Limb (tissue), 2 donors: ENCODE results near the gene ATP6V0B.

Source experiments
- DNase-seq, 2 donors: peaks; one replicate each; pipeline ENCODE4 v3.0.0-alpha.2; 2016; ENCODE audit errors: extremely low spot score in 2 of 2

ATP6V0B gene

GRCh38 chr1:43969746-43970466 is 4.9 kb upstream of the ATP6V0B start, which contains the start of gene DPH2:
TSS of gene DPH2 (plus strand) at chr1:43970010. CDS start at chr1:43970176, 166 bp downstream.
- peak; percentile 96 to 98 for DNase-seq

- no peak for DNase-seq
These were observed 4.3 kb upstream of the ATP6V0B start for GRCh38 chr1:43970502-43970901.

- DNase-seq = no peak
These were observed 3.8 kb upstream of the ATP6V0B start for GRCh38 chr1:43970911-43971310.

GRCh38 chr1:43971336-43971980 is 3.3 kb upstream of the ATP6V0B start:
- peak in 1 of 2 donors; percentile 21 for DNase-seq

GRCh38 chr1:43973981-43974442 is 748 bp upstream of the ATP6V0B start:
- no peak for DNase-seq

GRCh38 chr1:43975249-43975961 is 645 bp downstream of the ATP6V0B start:
- DNase-seq = no peak

GRCh38 chr1:43976045-43976444 is 1.3 kb downstream of the ATP6V0B start:
- no peak for DNase-seq

GRCh38 chr1:43976890-43977289 is 2.1 kb downstream of the ATP6V0B start:
- DNase-seq = no peak

GRCh38 chr1:43977376-43978263 is 2.9 kb downstream of the ATP6V0B start:
- no peak for DNase-seq

GRCh38 chr1:43978264-43978550 is 3.4 kb downstream of the ATP6V0B start:
- DNase-seq = no peak

GRCh38 chr1:43978551-43979260 is 3.9 kb downstream of the ATP6V0B start, which contains the start of gene B4GALT2:
TSS of gene B4GALT2 (plus strand) at chr1:43979210. CDS start at chr1:43981161, 1,951 bp downstream.
- peak in 1 of 2 donors; percentile 75 for DNase-seq

- DNase-seq = no peak
These were observed 4.4 kb downstream of the ATP6V0B start for GRCh38 chr1:43979261-43979527.

GRCh38 chr1:43979528-43980254 is 4.9 kb downstream of the ATP6V0B start:
- peak; percentile 10 to 76 for DNase-seq

- DNase-seq = no peak
These were observed 5.7 kb downstream of the ATP6V0B start for GRCh38 chr1:43980255-43981134.

GRCh38 chr1:43981135-43981491 is 6.4 kb downstream of the ATP6V0B start:
- no peak for DNase-seq

GRCh38 chr1:43981636-43982035 is 6.9 kb downstream of the ATP6V0B start:
- DNase-seq = no peak

GRCh38 chr1:43982241-43982640 is 7.5 kb downstream of the ATP6V0B start:
- no peak for DNase-seq

- DNase-seq = no peak
These were observed 8.0 kb downstream of the ATP6V0B start for GRCh38 chr1:43982808-43983207.

GRCh38 chr1:43983253-43983899 is 8.6 kb downstream of the ATP6V0B start:
- no peak for DNase-seq
